Parathyroid adenoma (tissue), 2 donors: Measurements from ENCODE around the gene UQCC2.

Experiments
- H2AFZ ChIP-seq: fragments of 300-600 bp; sonication (generic); one replicate; pipeline ENCODE4 v1.7.0; 2017; ENCODE audit warnings: antibody characterized with exemption, mild to moderate bottlenecking
- H3K27ac ChIP-seq: fragments of 300-600 bp; sonication (generic); one replicate; pipeline ENCODE4 v1.7.0; 2017
- H3K27me3 ChIP-seq: fragments of 300-600 bp; sonication (generic); one replicate; pipeline ENCODE4 v1.7.0; 2017; ENCODE audit warnings: low read length; ENCODE audit not compliant: control insufficient read depth, insufficient read depth
- H3K36me3 ChIP-seq: fragments of 300-600 bp; sonication (generic); one replicate; pipeline ENCODE4 v1.7.0; 2017; ENCODE audit warnings: low read length; ENCODE audit not compliant: control insufficient read depth, insufficient read depth
- H3K4me1 ChIP-seq: fragments of 300-600 bp; sonication (generic); one replicate; pipeline ENCODE4 v1.7.0; 2017; ENCODE audit warnings: control low read depth
- H3K4me2 ChIP-seq: fragments of 300-600 bp; sonication (generic); one replicate; pipeline ENCODE4 v1.7.0; 2017; ENCODE audit warnings: low read length
- H3K4me3 ChIP-seq: fragments of 300-600 bp; sonication (generic); one replicate; pipeline ENCODE4 v1.7.0; 2017; ENCODE audit warnings: low read depth, low read length
- H3K79me2 ChIP-seq: fragments of 300-600 bp; sonication (generic); one replicate; pipeline ENCODE4 v1.7.0; 2017; ENCODE audit warnings: control low read depth
- H3K9ac ChIP-seq: fragments of 300-600 bp; sonication (generic); one replicate; pipeline ENCODE4 v1.7.0; 2017; ENCODE audit warnings: mild to moderate bottlenecking
- H3K9me3 ChIP-seq: fragments of 300-600 bp; sonication (generic); one replicate; pipeline ENCODE4 v1.7.0; 2017; ENCODE audit warnings: low read length; ENCODE audit not compliant: control insufficient read depth
- CTCF ChIP-seq: fragments of 300-600 bp; sonication (generic); IDR thresholded peaks from one replicate; pipeline ENCODE4 v1.7.0; 2017; ENCODE audit warnings: antibody characterized with exemption, mild to moderate bottlenecking
- donor health status: primary hyperparathyroidism.

Gene UQCC2

GRCh38 chr6:33716890-33717632, 5.6 kb upstream of the UQCC2 start:
- Histone ChIP-seq H3K27ac (no peak overlapping the region), H3K9me3 (no peaks in the 10 kb centered on the region), H3K9ac (no peak overlapping the region), H2AFZ (no peak overlapping the region), H3K4me3 (no peak overlapping the region), H3K36me3 (no peaks in the 10 kb centered on the region), H3K27me3 (no peaks in the 10 kb centered on the region), H3K4me2 (no peak overlapping the region), H3K79me2 (no peaks in the 10 kb centered on the region), H3K4me1 (no peaks in the 10 kb centered on the region)
- no peak for TF ChIP-seq CTCF

GRCh38 chr6:33716379-33716778, 4.9 kb upstream of the UQCC2 start:
- no peaks in the 10 kb centered on the region for H3K36me3 ChIP-seq
- no peaks in the 10 kb centered on the region for H3K79me2 ChIP-seq
- H2AFZ ChIP-seq, result no peak overlapping the region
- H3K9me3 ChIP-seq, result no peaks in the 10 kb centered on the region
- no peak overlapping the region for H3K9ac ChIP-seq
- no peak for TF ChIP-seq CTCF
- no peak overlapping the region for H3K4me3 ChIP-seq
- no peaks in the 10 kb centered on the region for H3K27me3 ChIP-seq
- no peak overlapping the region for H3K4me2 ChIP-seq
- H3K27ac ChIP-seq, result no peak overlapping the region
- no peaks in the 10 kb centered on the region for H3K4me1 ChIP-seq

GRCh38 chr6:33714385-33715040, 3.0 kb upstream of the UQCC2 start:
- H3K27me3 ChIP-seq, result no peaks in the 10 kb centered on the region
- H3K4me3 ChIP-seq, result no peak overlapping the region
- no peak overlapping the region for H3K27ac ChIP-seq
- peaks cover 3% of the 10 kb centered on the region for H3K79me2 ChIP-seq
- TF ChIP-seq CTCF, result no peak
- no peaks in the 10 kb centered on the region for H3K36me3 ChIP-seq
- H3K4me2 ChIP-seq, result no peak overlapping the region
- no peak overlapping the region for H2AFZ ChIP-seq
- H3K9me3 ChIP-seq, result no peaks in the 10 kb centered on the region
- H3K4me1 ChIP-seq, result no peaks in the 10 kb centered on the region
- H3K9ac ChIP-seq, result no peak overlapping the region

- no peaks in the 10 kb centered on the region for H3K27me3 ChIP-seq
- no peak overlapping the region for H3K27ac ChIP-seq
- H3K9ac ChIP-seq, result no peak overlapping the region
- H3K36me3 ChIP-seq, result no peaks in the 10 kb centered on the region
- H3K4me1 ChIP-seq, result no peaks in the 10 kb centered on the region
- no peak for TF ChIP-seq CTCF
- no peak overlapping the region for H3K4me3 ChIP-seq
- H2AFZ ChIP-seq, result no peak overlapping the region
- no peaks in the 10 kb centered on the region for H3K9me3 ChIP-seq
- no peak overlapping the region for H3K4me2 ChIP-seq
- peaks cover 3% of the 10 kb centered on the region for H3K79me2 ChIP-seq
Measured at GRCh38 chr6:33713786-33714185, 2.3 kb upstream of the UQCC2 start.

- H2AFZ ChIP-seq, result no peak overlapping the region
- H3K4me2 ChIP-seq, result no peak overlapping the region
- peaks cover 3% of the 10 kb centered on the region for H3K79me2 ChIP-seq
- no peak for TF ChIP-seq CTCF
- H3K9me3 ChIP-seq, result no peaks in the 10 kb centered on the region
- H3K4me3 ChIP-seq, result no peak overlapping the region
- H3K9ac ChIP-seq, result no peak overlapping the region
- no peaks in the 10 kb centered on the region for H3K4me1 ChIP-seq
- H3K27ac ChIP-seq, result no peak overlapping the region
- no peaks in the 10 kb centered on the region for H3K36me3 ChIP-seq
- no peaks in the 10 kb centered on the region for H3K27me3 ChIP-seq
Measured at GRCh38 chr6:33712914-33713313, 1.4 kb upstream of the UQCC2 start.
